Measurements from ENCODE around the gene VPS41.

The VPS41 gene

DNA sequence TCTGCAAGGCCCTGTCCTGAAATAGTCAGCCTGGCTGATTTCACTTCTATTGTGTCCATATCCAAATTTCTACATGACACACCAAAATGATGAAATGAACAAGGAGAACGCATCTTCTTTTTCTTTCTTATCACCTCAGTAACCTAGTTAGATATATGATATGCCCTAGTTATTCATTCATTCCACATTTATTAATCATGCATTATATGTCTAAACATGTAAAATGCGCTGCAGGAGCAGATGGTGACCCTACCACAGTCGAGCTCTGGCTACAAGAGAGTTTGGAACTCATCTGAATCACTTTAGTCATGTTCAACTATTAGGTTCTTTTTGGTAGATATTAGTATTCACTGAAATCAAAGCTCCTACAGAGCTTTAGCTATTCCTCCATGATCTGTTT lies 31.8 kb upstream of the VPS41 start:
- Histone ChIP-seq H3K4me3 (ENCODE audit: low read length in 2 of 2) (no peak overlapping the region), H3K36me3 (replicated peaks in 1 of 2; ENCODE audit: control insufficient read depth in 2 of 2, insufficient read depth in 2 of 2, low read length in 2 of 2) (no peaks in the 10 kb centered on the region), H2AK5ac (ENCODE audit: low read depth, low read length) (no peak overlapping the region), H3K79me1 (ENCODE audit: low read depth, low read length) (no peaks in the 10 kb centered on the region), H3K27me3 (ENCODE audit: control insufficient read depth in 3 of 3, insufficient read depth in 3 of 3, low read depth in 1 of 3, low read length in 3 of 3) (no peaks in the 10 kb centered on the region), H3K4me1 (ENCODE audit: control insufficient read depth in 2 of 2, insufficient read depth in 1 of 2, low read depth in 1 of 2, low read length in 2 of 2) (peaks cover 0 to 5% of the 10 kb centered on the region in 2 donors), H2AFZ (ENCODE audit: low read length) (no peak overlapping the region), H4K8ac (ENCODE audit: low read depth, low read length) (no peak overlapping the region), H3K9me3 (replicated peaks in 1 of 2; ENCODE audit: control insufficient read depth in 2 of 2, insufficient read depth in 1 of 2, low read depth in 1 of 2, low read length in 2 of 2) (no peaks in the 10 kb centered on the region), H3K9ac (ENCODE audit: low read depth, low read length, poor library complexity) (no peak overlapping the region), H3K14ac (ENCODE audit: low read length) (no peak overlapping the region), H2BK15ac (ENCODE audit: low read length) (no peak overlapping the region), H3K4me2 (ENCODE audit: insufficient read depth, low read length, poor library complexity, severe bottlenecking) (no peak overlapping the region), H3K23ac (ENCODE audit: low read depth, low read length, poor library complexity) (no peak overlapping the region), H2BK120ac (ENCODE audit: low read depth, low read length) (no peak overlapping the region), H3K18ac (ENCODE audit: low read length) (no peak overlapping the region), H2BK5ac (ENCODE audit: low read length) (no peak overlapping the region), H3K27ac (replicated peaks; ENCODE audit: low read length) (no peak overlapping the region), H3K4ac (ENCODE audit: low read length) (no peak overlapping the region), H4K91ac (ENCODE audit: low read depth, low read length, poor library complexity) (no peak overlapping the region), H2BK12ac (ENCODE audit: low read length) (no peak overlapping the region)
- DNase-seq (ENCODE audit: low spot score): no peak
- no CpG with 5 or more reads among the region's 3 CpGs for WGBS, 2 donors (ENCODE audit: extremely low coverage in 2 of 2, insufficient read length in 2 of 2, insufficient replicate concordance in 1 of 2)

DNA sequence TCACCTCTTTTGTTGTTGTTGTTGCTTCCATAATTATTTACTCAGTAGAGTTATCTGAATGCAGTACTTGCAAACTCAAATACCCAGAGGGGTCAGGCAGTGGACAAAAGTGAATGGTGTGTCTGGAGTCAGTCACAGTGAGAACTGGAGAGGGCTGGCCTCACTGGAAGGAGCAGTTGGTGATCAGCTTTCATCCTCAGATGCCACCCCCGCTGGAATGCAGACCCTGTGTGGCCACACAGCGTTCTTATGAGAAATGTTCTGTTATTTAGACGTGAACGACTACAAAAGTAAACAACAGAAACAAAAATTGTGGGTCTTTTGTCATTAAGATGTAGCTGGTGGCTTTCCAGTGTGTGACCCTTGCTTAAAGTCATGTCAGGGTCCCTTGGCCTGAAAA lies 29.6 kb upstream of the VPS41 start:
- H2BK12ac ChIP-seq (ENCODE audit: low read length): no peak overlapping the region
- H3K27ac ChIP-seq (replicated peaks; ENCODE audit: low read length): no peak overlapping the region
- no CpG with 5 or more reads among the region's 4 CpGs for WGBS, 2 donors (ENCODE audit: extremely low coverage in 2 of 2, insufficient read length in 2 of 2, insufficient replicate concordance in 1 of 2)
- H3K27me3 ChIP-seq (ENCODE audit: control insufficient read depth in 3 of 3, insufficient read depth in 3 of 3, low read depth in 1 of 3, low read length in 3 of 3): no peaks in the 10 kb centered on the region
- H3K23ac ChIP-seq (ENCODE audit: low read depth, low read length, poor library complexity): no peak overlapping the region
- no peak overlapping the region for H3K14ac ChIP-seq (ENCODE audit: low read length)
- no peak overlapping the region for H3K18ac ChIP-seq (ENCODE audit: low read length)
- no peaks in the 10 kb centered on the region for H3K79me1 ChIP-seq (ENCODE audit: low read depth, low read length)
- H2AFZ ChIP-seq (ENCODE audit: low read length): peak overlapping the region; percentile 54
- H4K8ac ChIP-seq (ENCODE audit: low read depth, low read length): no peak overlapping the region
- no peak overlapping the region for H4K91ac ChIP-seq (ENCODE audit: low read depth, low read length, poor library complexity)
- H3K4me1 ChIP-seq (ENCODE audit: control insufficient read depth in 2 of 2, insufficient read depth in 1 of 2, low read depth in 1 of 2, low read length in 2 of 2): peaks cover 0 to 10% of the 10 kb centered on the region in 2 donors
- no peak overlapping the region for H3K4me2 ChIP-seq (ENCODE audit: insufficient read depth, low read length, poor library complexity, severe bottlenecking)
- H3K4ac ChIP-seq (ENCODE audit: low read length): no peak overlapping the region
- no peaks in the 10 kb centered on the region for H3K9me3 ChIP-seq (replicated peaks in 1 of 2; ENCODE audit: control insufficient read depth in 2 of 2, insufficient read depth in 1 of 2, low read depth in 1 of 2, low read length in 2 of 2)
- H3K4me3 ChIP-seq (ENCODE audit: low read length in 2 of 2): no peak overlapping the region
- H2BK120ac ChIP-seq (ENCODE audit: low read depth, low read length): no peak overlapping the region
- no peak overlapping the region for H2BK15ac ChIP-seq (ENCODE audit: low read length)
- no peak for DNase-seq (ENCODE audit: low spot score)
- H3K36me3 ChIP-seq (replicated peaks in 1 of 2; ENCODE audit: control insufficient read depth in 2 of 2, insufficient read depth in 2 of 2, low read length in 2 of 2): no peaks in the 10 kb centered on the region
- H2BK5ac ChIP-seq (ENCODE audit: low read length): no peak overlapping the region
- H3K9ac ChIP-seq (ENCODE audit: low read depth, low read length, poor library complexity): no peak overlapping the region
- no peak overlapping the region for H2AK5ac ChIP-seq (ENCODE audit: low read depth, low read length)

DNA sequence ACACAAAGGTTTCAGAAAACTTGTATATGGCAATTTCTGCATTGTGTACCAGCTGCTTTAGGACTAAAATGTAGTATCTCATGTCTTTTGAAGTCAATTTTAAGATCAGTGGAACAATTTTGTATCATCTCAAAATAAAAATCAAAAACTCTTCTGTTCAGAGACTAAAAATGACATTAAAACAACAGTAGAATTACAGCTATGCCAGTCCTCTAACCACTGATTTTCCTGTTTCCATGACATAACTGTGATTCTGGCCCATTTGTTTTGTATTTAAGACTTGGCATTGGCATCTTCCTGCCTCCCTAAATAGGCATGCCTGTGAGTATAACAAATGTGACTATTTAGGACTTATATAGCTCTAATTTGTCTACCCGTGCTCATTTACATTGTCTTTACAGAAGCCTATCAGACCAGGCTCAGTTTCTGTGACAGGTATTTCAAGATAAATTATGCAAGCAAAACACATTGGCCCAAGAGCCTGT lies 29.1 kb upstream of the VPS41 start:
- Histone ChIP-seq H3K9me3 (replicated peaks in 1 of 2; ENCODE audit: control insufficient read depth in 2 of 2, insufficient read depth in 1 of 2, low read depth in 1 of 2, low read length in 2 of 2) (no peaks in the 10 kb centered on the region), H3K14ac (ENCODE audit: low read length) (no peak overlapping the region)
- WGBS, 2 donors (ENCODE audit: extremely low coverage in 2 of 2, insufficient read length in 2 of 2, insufficient replicate concordance in 1 of 2): no CpG with 5 or more reads among the region's 1 CpG

DNA sequence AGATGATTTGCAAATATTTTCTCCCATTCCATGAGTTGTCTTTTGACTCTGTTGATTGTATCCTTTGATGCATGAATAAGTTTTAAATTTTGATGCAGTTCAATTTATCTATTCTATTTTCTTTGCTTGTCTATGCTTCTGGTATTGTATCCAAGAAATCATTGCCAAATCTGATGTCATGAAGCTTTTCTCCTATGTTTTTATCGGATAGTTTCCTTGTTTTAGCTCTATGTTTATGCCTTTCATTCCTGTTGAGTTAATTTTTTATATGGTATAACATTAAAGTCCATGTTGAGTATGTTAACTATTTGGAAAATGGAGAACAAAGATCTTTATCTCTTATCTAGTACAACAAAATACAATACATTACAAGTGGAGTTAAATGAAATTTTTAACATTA lies 27.6 kb upstream of the VPS41 start:
- Histone ChIP-seq H3K23ac (ENCODE audit: low read depth, low read length, poor library complexity) (no peak overlapping the region), H3K18ac (ENCODE audit: low read length) (no peak overlapping the region), H3K4me3 (ENCODE audit: low read length in 2 of 2) (no peak overlapping the region), H2BK5ac (ENCODE audit: low read length) (no peak overlapping the region), H3K9me3 (replicated peaks in 1 of 2; ENCODE audit: control insufficient read depth in 2 of 2, insufficient read depth in 1 of 2, low read depth in 1 of 2, low read length in 2 of 2) (no peaks in the 10 kb centered on the region), H3K4me2 (ENCODE audit: insufficient read depth, low read length, poor library complexity, severe bottlenecking) (no peak overlapping the region), H2AFZ (ENCODE audit: low read length) (no peak overlapping the region), H3K14ac (ENCODE audit: low read length) (no peak overlapping the region), H3K9ac (ENCODE audit: low read depth, low read length, poor library complexity) (no peak overlapping the region), H3K27me3 (ENCODE audit: control insufficient read depth in 3 of 3, insufficient read depth in 3 of 3, low read depth in 1 of 3, low read length in 3 of 3) (no peaks in the 10 kb centered on the region), H4K8ac (ENCODE audit: low read depth, low read length) (no peak overlapping the region), H2BK120ac (ENCODE audit: low read depth, low read length) (no peak overlapping the region), H3K27ac (replicated peaks; ENCODE audit: low read length) (no peak overlapping the region), H2BK15ac (ENCODE audit: low read length) (no peak overlapping the region), H3K4ac (ENCODE audit: low read length) (no peak overlapping the region), H3K4me1 (ENCODE audit: control insufficient read depth in 2 of 2, insufficient read depth in 1 of 2, low read depth in 1 of 2, low read length in 2 of 2) (peaks cover 0 to 10% of the 10 kb centered on the region in 2 donors), H4K91ac (ENCODE audit: low read depth, low read length, poor library complexity) (no peak overlapping the region), H2AK5ac (ENCODE audit: low read depth, low read length) (no peak overlapping the region), H3K79me1 (ENCODE audit: low read depth, low read length) (no peaks in the 10 kb centered on the region), H2BK12ac (ENCODE audit: low read length) (no peak overlapping the region), H3K36me3 (replicated peaks in 1 of 2; ENCODE audit: control insufficient read depth in 2 of 2, insufficient read depth in 2 of 2, low read length in 2 of 2) (no peaks in the 10 kb centered on the region)
- WGBS, 2 donors (ENCODE audit: extremely low coverage in 2 of 2, insufficient read length in 2 of 2, insufficient replicate concordance in 1 of 2): no CpG with 5 or more reads among the region's 1 CpG
- no peak for DNase-seq (ENCODE audit: low spot score)

More for the DNA sequence above, 29.1 kb upstream of the VPS41 start:
- Histone ChIP-seq H3K18ac (ENCODE audit: low read length) (no peak overlapping the region), H3K27ac (replicated peaks; ENCODE audit: low read length) (no peak overlapping the region), H2BK5ac (ENCODE audit: low read length) (no peak overlapping the region), H3K4me1 (ENCODE audit: control insufficient read depth in 2 of 2, insufficient read depth in 1 of 2, low read depth in 1 of 2, low read length in 2 of 2) (peaks cover 0 to 10% of the 10 kb centered on the region in 2 donors), H3K9ac (ENCODE audit: low read depth, low read length, poor library complexity) (no peak overlapping the region), H3K4me2 (ENCODE audit: insufficient read depth, low read length, poor library complexity, severe bottlenecking) (no peak overlapping the region), H3K4ac (ENCODE audit: low read length) (no peak overlapping the region), H3K79me1 (ENCODE audit: low read depth, low read length) (no peaks in the 10 kb centered on the region), H2BK12ac (ENCODE audit: low read length) (no peak overlapping the region), H3K4me3 (ENCODE audit: low read length in 2 of 2) (no peak overlapping the region), H3K36me3 (replicated peaks in 1 of 2; ENCODE audit: control insufficient read depth in 2 of 2, insufficient read depth in 2 of 2, low read length in 2 of 2) (no peaks in the 10 kb centered on the region), H4K8ac (ENCODE audit: low read depth, low read length) (no peak overlapping the region), H4K91ac (ENCODE audit: low read depth, low read length, poor library complexity) (no peak overlapping the region), H2AFZ (ENCODE audit: low read length) (peak overlapping the region; percentile 54), H3K23ac (ENCODE audit: low read depth, low read length, poor library complexity) (no peak overlapping the region), H2BK15ac (ENCODE audit: low read length) (no peak overlapping the region), H2BK120ac (ENCODE audit: low read depth, low read length) (no peak overlapping the region), H3K27me3 (ENCODE audit: control insufficient read depth in 3 of 3, insufficient read depth in 3 of 3, low read depth in 1 of 3, low read length in 3 of 3) (no peaks in the 10 kb centered on the region), H2AK5ac (ENCODE audit: low read depth, low read length) (no peak overlapping the region)
- no peak for DNase-seq (ENCODE audit: low spot score)

Measured in neuronal stem cell (in vitro differentiated cells).